ENCODE results near the gene PIP5K1A. TPM values are rescaled to one million over a fixed set of nuclear protein-coding genes. Genes with fewer than 3 reads are reported as not detected.

The PIP5K1A gene
- total and polyA plus RNA-seq, 2 experiments from 2014 or later = 35.1 to 62.8 TPM

- Histone ChIP-seq H3K27me3 (replicated peaks; ENCODE audit: insufficient read depth) (no peaks in the 10 kb centered on the region), H3K4me3 (no peak overlapping the region), H3K79me2 (ENCODE audit: insufficient read depth) (peaks cover 14% of the 10 kb centered on the region), H3K36me3 (ENCODE audit: low read depth) (peaks cover 15% of the 10 kb centered on the region; the same call in 1 of the 2 replicates), H3K9me2 (ENCODE audit: insufficient read depth) (no peaks in the 10 kb centered on the region), H4K20me1 (ENCODE audit: insufficient read depth) (no peaks in the 10 kb centered on the region), H3K9ac (no peak overlapping the region), H3K27ac (no peak overlapping the region), H3K9me3 (ENCODE audit: low read depth) (no peaks in the 10 kb centered on the region), H3K4me2 (ENCODE audit: unreplicated experiment) (no peak overlapping the region), H3K4me1 (ENCODE audit: insufficient read depth) (no peaks in the 10 kb centered on the region), H3F3A (ENCODE audit: insufficient read depth) (0 out of 2 replicates have a peak, but pooled peaks cover 5% of the 10 kb centered on the region), H2AFZ (no peak overlapping the region)
- no peak for TF ChIP-seq EZH2 (IDR thresholded peaks at IDR 0.05; ENCODE audit: insufficient read depth, poor library complexity, severe bottlenecking)
- no peak for TF ChIP-seq EZH2phosphoT487 (IDR thresholded peaks at IDR 0.05; ENCODE audit: insufficient read depth, low read depth)
- WGBS, 2 experiments (ENCODE audit: low coverage in 1 of 2, low lambda C conversion rate in 2 of 2, missing lambda C conversion rate in 2 of 2) = 94% methylated on average over 22 of the region's 22 CpGs
- DNase-seq = no peak
- in situ Hi-C loops (cut with MboI) = no loop called here
Measured at GRCh38 chr1:151158751-151159251, 39.6 kb upstream of the PIP5K1A start.

GRCh38 chr1:151159373-151159772 lies 39.0 kb upstream of the PIP5K1A start:
- H2AFZ ChIP-seq = no peak overlapping the region
- no peaks in the 10 kb centered on the region for H4K20me1 ChIP-seq (ENCODE audit: insufficient read depth)
- no peak overlapping the region for H3K4me2 ChIP-seq (ENCODE audit: unreplicated experiment)
- DNase-seq = no peak
- H3K4me3 ChIP-seq = no peak overlapping the region
- no peak overlapping the region for H3K9ac ChIP-seq
- TF ChIP-seq EZH2 (IDR thresholded peaks at IDR 0.05; ENCODE audit: insufficient read depth, poor library complexity, severe bottlenecking) = no peak
- TF ChIP-seq EZH2phosphoT487 (IDR thresholded peaks at IDR 0.05; ENCODE audit: insufficient read depth, low read depth) = no peak
- H3K36me3 ChIP-seq (ENCODE audit: low read depth) = peaks cover 15% of the 10 kb centered on the region; the same call in 1 of the 2 replicates
- in situ Hi-C loops (cut with MboI) = no loop called here
- no peaks in the 10 kb centered on the region for H3K27me3 ChIP-seq (replicated peaks; ENCODE audit: insufficient read depth)
- 0 out of 2 replicates have a peak, but pooled peaks cover 5% of the 10 kb centered on the region for H3F3A ChIP-seq (ENCODE audit: insufficient read depth)
- no peak overlapping the region for H3K27ac ChIP-seq
- peaks cover 20% of the 10 kb centered on the region for H3K79me2 ChIP-seq (ENCODE audit: insufficient read depth)
- no peaks in the 10 kb centered on the region for H3K9me3 ChIP-seq (ENCODE audit: low read depth)
- no peaks in the 10 kb centered on the region for H3K9me2 ChIP-seq (ENCODE audit: insufficient read depth)
- peaks cover 5% of the 10 kb centered on the region; the same call in 1 of the 2 replicates for H3K4me1 ChIP-seq (ENCODE audit: insufficient read depth)

DNA sequence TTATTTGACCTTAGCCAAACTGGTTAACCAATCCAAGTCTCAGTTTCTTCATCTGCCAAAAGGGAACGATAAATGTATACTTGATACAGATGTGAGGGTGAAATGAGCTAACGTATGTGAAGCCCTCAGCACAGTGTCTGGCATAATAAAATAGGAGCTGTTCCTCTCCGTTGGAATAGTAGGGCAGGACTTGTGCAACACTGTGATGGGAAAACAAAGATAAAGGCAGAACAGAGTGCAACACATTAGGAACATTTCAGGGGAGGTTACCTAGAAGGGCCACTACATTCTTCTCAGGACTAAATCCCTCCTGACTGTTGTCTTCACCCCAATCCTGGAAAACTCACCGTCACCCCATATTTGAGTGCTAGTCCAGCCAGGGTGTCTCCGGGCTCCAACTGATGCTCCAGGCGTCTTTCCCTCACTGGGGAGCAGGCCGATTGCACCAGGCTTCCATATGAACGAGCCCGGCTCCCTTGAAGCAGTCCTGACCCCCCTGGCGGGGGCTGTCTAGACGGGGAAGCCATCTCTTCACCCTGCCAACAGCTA lies 33.5 kb upstream of the PIP5K1A start:
- in situ Hi-C loops (cut with MboI) = no loop called here
- Histone ChIP-seq H3K9me2 (ENCODE audit: insufficient read depth) (no peaks in the 10 kb centered on the region), H3K4me2 (ENCODE audit: unreplicated experiment) (peak overlapping the region; percentile 92), H3F3A (ENCODE audit: insufficient read depth) (peaks cover 14% of the 10 kb centered on the region; the same call in 1 of the 2 replicates), H2AFZ (peak overlapping the region; percentile 95), H3K9ac (peak overlapping the region; percentile 93), H3K36me3 (ENCODE audit: low read depth) (peaks cover 18% of the 10 kb centered on the region; the same call in 1 of the 2 replicates), H3K4me3 (peak overlapping the region; percentile 90), H3K27me3 (replicated peaks; ENCODE audit: insufficient read depth) (no peaks in the 10 kb centered on the region), H3K4me1 (ENCODE audit: insufficient read depth) (peaks cover 20% of the 10 kb centered on the region), H3K79me2 (ENCODE audit: insufficient read depth) (peaks cover 57% of the 10 kb centered on the region), H3K27ac (peak overlapping the region; percentile 61), H3K9me3 (ENCODE audit: low read depth) (no peaks in the 10 kb centered on the region), H4K20me1 (ENCODE audit: insufficient read depth) (no peaks in the 10 kb centered on the region)
- DNase-seq = peak; percentile 48
- TF ChIP-seq EZH2 (IDR thresholded peaks at IDR 0.05; ENCODE audit: insufficient read depth, poor library complexity, severe bottlenecking) (no peak), EZH2phosphoT487 (IDR thresholded peaks at IDR 0.05; ENCODE audit: insufficient read depth, low read depth) (no peak)
- 2 to 4% methylated on average over 11 of the region's 11 CpGs for WGBS, 2 experiments (ENCODE audit: low coverage in 1 of 2, low lambda C conversion rate in 2 of 2, missing lambda C conversion rate in 2 of 2)

- TF ChIP-seq EZH2phosphoT487 (IDR thresholded peaks at IDR 0.05; ENCODE audit: insufficient read depth, low read depth) (no peak), EZH2 (IDR thresholded peaks at IDR 0.05; ENCODE audit: insufficient read depth, poor library complexity, severe bottlenecking) (no peak)
- Histone ChIP-seq H3K79me2 (ENCODE audit: insufficient read depth) (peaks cover 57% of the 10 kb centered on the region), H4K20me1 (ENCODE audit: insufficient read depth) (no peaks in the 10 kb centered on the region), H3K36me3 (ENCODE audit: low read depth) (peaks cover 16% of the 10 kb centered on the region; the same call in 1 of the 2 replicates), H3K4me3 (peak overlapping the region; percentile 90), H3K27me3 (replicated peaks; ENCODE audit: insufficient read depth) (no peaks in the 10 kb centered on the region), H3K4me2 (ENCODE audit: unreplicated experiment) (peak overlapping the region; percentile 92), H3K27ac (peak overlapping the region; percentile 61), H3K9me2 (ENCODE audit: insufficient read depth) (no peaks in the 10 kb centered on the region), H3K9ac (peak overlapping the region; percentile 93), H3K4me1 (ENCODE audit: insufficient read depth) (peaks cover 20% of the 10 kb centered on the region), H3K9me3 (ENCODE audit: low read depth) (no peaks in the 10 kb centered on the region), H2AFZ (peak overlapping the region; percentile 95), H3F3A (ENCODE audit: insufficient read depth) (peaks cover 14% of the 10 kb centered on the region; the same call in 1 of the 2 replicates)
- WGBS, 2 experiments (ENCODE audit: low coverage in 1 of 2, low lambda C conversion rate in 2 of 2, missing lambda C conversion rate in 2 of 2) = 1 to 2% methylated on average over 13 to 15 of the region's 15 CpGs
- in situ Hi-C loops (cut with MboI) = no loop called here
- peak; percentile 74 for DNase-seq
Measured at GRCh38 chr1:151165281-151165737, 33.0 kb upstream of the PIP5K1A start.
